T-helper 1 cell treated with Interleukin-12 subunit alpha and Interleukin-12 subunit beta and Interleukin-4 antibody, amounts not matched to agents 30 ng/mL and 1 ng/mL, for 36 hours (primary cell): ENCODE measurements around the gene HEMGN. TPM values are rescaled to one million over a fixed set of nuclear protein-coding genes. Genes with fewer than 3 reads are reported as not detected.
"Not testable (repeated sequence)": the region's sequence is repeated elsewhere in the genome, so short reads cannot be mapped to it uniquely, and the experiment has no call there.

Source experiments
- intact Hi-C: fragments of 100-400 bp; cut with micrococcal nuclease; formaldehyde crosslinking; loops from one replicate; pipeline ENCODE4 v1.15.1; 2024
- total RNA-seq: library from RNA; stranded (reverse); gene quantifications from 2 replicates; pipeline ENCODE4 v1.2.3, GENCODE V29; 2022

Gene HEMGN
- total RNA-seq, 1 donor from 2014 or later = 0.42 TPM

DNA sequence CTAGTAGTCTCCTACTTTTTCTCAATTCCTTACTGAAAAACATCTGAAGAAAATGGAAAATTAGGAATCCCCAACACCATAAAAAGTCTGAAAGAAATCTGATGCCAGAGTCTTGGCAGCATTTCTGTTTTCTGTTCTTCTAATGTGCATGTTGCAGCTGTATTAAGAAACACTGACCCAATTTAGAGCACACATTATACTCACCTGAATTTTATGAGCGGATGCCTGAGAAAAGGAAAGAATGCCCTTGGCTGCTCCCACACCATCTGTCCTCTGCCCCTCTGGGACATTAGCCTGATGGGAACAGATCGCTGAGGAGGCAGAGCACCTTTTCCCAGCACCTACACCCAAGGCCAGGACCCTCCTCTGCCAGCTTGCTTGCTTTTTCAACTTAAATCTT, 31.0 kb upstream of the HEMGN start:
- intact Hi-C loops = no loop called here

DNA sequence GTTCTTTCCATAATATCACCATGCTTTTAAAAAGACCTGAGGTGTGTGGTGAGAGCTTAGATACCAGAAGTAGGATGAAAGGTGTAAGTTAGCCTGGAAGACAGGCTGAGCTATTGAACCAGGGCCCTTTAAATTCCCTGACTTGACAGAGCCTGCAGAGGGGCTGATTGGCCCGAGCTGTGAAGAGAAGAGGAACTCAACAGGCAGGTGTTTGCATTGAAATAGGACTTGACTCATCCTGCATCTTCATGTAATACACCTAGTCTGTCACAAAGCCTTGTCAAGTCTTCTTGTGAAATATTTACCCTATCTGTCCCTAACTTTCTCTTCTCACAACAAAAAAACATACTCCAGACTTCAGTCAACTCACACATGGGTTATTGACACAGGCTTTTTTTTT, 28.5 kb upstream of the HEMGN start:
- intact Hi-C loops = no loop called here

DNA sequence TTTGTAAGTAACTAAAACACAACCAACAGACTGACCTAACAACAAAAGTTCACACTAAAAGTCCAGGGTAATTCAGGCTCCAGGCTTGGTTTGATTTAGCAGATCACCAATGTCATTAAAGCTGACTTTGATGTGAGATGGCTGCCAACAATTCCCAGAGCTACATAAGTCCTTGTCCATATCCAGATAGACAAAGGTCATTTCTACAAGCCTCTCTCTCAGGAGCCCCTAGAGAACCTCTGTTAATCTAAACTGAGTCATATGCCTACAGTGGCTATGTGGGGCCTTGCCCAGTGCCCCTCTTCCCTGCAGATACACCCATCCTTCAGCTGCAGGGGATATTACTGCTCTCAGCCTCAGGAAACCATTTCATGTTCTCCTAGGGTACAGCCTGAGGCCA, 26.9 kb upstream of the HEMGN start:
- intact Hi-C loops = no loop called here

DNA sequence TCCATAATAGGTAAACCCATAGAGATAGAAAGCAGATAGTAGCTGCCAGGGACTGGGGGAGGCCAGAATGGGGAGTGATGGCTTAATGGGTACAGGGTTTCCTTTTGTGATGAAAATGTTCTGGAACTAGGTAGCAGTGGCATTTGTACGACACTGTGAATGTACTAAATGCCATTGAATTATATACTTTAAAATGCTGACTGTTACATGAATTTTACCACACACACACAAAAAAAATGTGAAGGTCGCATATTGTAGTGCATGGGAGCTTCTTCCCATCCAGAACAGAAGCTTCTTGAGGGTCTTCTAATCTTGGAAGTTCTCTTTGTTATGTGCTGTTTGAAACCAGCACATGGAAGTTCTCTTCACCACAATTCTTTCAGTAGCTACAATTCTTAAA, 25.3 kb upstream of the HEMGN start:
- intact Hi-C loops = no loop called here

DNA sequence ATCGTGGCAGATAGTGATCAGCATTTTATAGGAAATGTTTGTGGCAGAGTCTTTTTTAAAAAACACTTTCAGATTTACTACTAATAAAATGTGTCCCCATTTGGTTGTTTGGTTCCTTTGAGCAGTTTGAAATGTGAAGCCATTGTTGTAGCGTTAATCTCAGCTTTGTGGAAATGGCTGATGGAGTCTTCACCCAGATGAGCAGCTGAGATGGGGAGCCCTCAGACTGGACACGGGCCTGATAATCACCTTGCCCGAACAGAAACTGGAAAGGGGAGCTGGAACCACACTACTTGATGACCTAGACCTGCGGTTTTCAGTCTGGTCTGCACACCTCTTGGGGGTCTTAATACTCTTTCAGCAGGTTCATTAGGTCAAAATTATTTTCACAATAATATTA, 24.6 kb upstream of the HEMGN start:
- intact Hi-C loops = no loop called here

DNA sequence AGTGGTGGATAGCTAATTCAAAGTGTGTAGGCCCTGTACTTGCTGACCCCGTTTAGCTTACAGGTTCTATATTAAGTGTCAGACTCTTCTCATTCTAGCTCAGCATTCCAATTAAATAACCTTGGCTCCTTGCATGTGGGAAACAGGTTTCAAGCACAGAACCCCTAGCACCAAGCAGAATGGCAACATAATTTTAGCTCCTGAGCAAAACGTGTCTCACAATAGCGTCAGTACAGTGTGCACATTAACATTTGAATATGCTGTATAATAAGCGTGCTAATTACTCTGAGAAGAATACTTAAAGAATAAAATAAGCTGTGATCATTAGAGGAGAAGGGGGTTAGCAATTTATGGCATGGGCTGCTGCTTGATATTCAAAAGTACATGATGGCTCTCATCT, 24.2 kb upstream of the HEMGN start:
- intact Hi-C loops = no loop called here

DNA sequence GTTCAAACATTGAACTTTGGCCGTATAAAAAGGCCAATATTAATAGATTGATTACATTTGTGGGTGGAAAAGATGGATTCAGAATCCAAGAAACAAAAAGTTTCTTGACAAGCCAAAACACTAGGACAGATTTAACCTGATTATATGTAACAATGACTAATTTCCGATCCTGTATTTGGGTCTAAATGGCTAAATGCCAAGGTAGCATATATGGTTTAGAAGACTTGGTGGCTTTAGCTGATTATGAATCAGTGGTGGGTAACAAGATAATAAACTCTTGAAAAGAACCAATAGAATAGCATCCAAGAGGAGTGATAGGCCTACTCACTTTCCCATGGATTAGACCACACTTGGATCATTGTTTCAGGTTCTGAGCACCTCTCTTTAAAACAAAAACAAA, 23.4 kb upstream of the HEMGN start:
- intact Hi-C loops = no loop called here

DNA sequence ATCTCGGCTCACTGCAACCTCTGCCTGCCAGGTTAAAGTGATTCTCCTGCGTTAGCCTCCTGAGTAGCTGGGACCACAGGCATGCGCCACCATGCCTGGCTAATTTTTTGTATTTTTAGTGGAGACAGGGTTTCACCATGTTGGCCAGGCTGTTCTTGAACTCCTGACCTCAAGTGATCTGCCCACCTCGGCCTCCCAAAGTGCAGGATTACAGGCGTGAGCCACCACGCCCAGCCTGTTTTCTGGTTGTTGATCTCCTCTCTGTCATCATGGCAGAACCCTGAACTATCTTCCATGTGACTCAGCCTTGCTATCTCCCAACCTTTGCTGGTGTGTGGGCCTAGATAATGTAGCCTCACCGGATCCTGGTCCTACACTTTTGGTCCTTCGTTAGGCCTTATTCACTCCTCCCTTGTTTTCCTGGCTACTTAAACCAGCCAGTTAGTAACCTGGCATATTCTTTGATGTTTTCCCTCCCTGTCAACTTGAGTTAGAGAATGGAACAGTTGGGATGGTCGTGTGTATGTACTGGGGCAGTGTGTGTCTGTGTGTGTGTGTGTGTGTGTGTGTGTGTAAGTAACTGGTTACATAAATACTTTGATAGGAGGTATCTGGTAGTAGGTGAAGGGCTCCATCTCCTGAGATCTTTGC, 22.8 kb upstream of the HEMGN start:
- intact Hi-C loops = not testable (repeated sequence)

DNA sequence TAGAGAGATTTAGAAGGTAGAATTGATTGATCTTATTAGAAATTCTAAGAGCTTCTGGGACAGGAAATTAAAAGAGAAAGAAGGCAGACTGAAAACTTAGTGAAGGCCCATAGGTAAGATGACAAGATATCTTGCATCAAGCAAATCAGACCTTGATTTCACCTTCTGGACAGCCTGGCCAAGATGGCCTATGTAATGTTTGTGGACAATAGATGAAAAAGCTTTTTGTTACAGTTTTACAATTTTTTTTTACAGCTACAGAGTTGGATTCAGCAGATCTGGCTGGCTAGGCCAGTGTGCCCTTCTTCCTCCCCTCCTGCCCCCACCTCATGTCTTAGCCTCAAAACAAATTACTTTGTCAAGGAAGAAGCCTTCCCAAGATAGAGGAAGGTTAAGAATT, 21.6 kb upstream of the HEMGN start:
- intact Hi-C loops = no loop called here

DNA sequence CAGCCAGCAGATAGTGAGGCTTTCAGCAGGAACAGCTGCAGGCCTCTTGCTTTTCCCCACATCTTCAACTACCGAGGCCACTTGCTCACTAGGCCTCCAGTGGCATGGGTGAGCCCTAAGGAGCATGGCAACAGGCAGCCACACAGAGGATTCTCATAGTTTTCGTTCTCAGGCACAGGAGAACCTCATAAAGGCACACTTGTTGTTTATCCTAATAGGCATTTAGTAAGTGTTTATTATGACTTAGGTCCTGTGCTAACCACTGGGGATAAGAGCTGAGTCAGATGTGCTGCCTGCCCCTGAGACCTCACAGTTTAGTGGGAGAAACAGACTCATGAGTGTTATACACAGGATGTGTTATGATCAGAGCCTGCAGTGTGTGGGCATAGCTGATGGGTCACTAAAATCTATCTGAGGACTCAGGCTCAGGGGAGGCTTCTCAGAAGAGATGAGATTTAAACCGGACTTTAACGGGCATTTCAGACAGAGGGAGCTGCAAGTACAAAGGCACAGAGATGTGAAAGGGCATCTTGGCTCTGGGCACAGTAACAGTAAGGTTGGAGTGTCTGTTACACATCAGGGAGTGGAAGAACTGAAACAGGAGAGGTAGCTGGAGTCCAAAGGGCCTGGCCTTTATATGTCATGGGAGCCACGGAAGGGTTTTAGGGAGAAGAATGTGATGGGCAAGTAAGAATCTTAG, 21.0 kb upstream of the HEMGN start:
- intact Hi-C loops = no loop called here

DNA sequence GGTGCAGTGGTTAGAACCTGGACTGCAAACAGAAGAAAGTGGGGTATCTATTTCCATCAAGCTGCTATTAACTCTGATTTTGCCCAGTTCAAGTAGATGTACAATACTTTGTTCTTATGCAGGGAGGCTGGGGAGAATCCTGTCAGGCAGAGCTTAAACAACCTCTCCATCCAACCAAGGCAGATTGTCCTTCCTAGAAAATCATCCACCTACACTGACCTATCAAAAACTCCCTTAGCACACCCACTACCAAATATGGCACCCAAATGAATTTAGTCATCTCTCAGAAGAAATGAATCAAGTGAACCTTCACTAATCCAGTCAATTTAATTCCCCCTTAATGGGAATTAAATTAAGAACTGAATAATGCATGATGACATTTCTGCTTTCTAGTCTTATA, 18.4 kb upstream of the HEMGN start:
- intact Hi-C loops = no loop called here

DNA sequence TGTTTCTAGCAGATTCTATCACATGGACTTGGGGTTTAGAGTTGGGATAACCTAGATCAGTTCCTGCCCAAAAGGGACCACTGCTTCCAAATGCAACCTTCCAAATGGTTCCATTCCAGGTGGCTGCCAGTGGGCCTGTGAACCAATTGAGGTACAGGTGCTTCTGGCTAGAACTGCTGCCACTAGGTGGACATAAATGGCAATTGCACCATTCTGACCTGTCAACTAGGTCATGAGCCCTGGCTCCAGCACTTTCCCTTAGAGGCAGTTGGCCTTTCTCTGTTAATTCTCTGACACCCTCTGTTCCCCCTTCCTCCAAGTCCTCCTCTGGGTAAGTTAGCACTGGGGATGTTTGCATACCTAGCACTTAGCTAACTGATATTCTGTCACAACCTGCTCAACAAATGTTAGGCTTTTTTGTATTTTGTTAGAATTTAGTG, 16.6 kb upstream of the HEMGN start:
- intact Hi-C loops = loop anchor here (1.0 to 2.0 kb wide), 8 partner anchors 16 to 309 kb away; partner anchors contain the start of genes ANP32B and HEMGN

DNA sequence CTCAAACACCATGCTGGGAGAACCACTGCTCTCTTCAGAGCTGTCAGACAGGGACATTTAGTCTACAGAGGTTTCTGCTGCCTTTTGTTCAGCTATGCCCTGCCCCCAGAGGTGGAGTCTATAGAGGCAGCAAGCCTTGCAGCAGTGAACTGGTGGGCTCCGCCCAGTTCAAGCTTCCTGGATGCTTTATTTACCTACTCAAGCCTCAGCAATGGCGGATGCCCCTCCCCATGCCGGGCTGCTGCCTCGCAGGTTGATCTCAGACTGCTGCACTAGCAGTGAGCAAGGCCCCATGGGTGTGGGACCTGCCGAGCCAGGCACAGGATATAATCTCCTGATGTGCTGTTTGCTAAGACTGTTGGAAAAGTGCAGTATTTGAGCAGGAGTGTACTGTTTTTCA, 12.9 kb upstream of the HEMGN start:
- intact Hi-C loops = not testable (repeated sequence)

DNA sequence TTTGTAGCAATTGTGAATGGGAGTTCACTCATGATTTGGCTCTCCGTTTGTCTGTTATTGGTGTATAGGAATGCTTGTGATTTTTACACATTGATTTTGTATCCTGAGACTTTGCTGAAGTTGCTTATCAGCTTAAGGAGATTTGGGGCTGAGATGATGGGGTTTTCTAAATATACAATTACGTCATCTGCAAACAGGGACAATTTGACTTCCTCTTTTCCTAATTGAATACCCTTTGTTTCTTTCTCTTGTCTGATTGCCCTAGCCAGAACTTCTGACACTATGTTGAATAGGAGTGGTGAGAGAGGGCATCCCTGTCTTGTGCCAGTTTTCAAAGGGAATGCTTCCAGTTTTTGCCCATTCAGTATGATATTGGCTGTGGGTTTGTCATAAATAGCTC, 9.1 kb upstream of the HEMGN start:
- intact Hi-C loops = not testable (repeated sequence)

DNA sequence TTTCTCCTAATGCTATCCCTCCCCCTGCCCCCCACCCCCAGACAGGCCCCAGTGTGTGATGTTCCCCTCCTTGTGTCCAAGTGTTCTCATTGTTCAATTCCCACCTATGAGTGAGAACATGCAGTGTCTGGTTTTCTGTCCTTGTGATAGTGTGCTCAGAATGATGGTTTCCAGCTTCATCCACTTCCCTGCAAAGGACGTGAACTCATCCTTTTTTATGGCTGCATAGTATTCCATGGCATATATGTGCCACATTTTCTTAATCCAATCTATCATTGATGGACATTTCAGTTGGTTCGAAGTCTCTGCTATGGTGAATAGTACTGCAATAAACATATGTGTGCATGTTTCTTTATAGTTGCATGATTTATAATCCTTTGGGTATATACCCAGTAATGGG, 7.5 kb upstream of the HEMGN start:
- intact Hi-C loops = not testable (repeated sequence)

DNA sequence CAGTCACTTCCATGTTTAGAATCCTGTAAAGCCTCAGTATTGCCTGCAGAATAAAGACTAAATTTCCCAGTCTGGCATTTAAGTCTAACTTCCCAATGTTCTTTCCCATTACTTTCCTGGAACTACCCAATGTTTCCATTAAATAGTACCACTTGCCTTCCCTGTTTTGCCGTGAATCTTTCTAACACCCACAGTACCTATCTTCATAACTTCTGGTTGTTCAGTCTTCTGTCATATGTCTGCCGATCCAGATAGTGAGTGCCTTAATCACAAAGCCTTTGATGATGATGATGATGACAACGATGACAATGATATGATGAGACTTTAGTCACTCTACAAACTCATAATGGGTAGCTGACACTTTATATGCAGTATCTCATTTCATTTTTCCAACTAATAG, 6.6 kb upstream of the HEMGN start:
- intact Hi-C loops = no loop called here

DNA sequence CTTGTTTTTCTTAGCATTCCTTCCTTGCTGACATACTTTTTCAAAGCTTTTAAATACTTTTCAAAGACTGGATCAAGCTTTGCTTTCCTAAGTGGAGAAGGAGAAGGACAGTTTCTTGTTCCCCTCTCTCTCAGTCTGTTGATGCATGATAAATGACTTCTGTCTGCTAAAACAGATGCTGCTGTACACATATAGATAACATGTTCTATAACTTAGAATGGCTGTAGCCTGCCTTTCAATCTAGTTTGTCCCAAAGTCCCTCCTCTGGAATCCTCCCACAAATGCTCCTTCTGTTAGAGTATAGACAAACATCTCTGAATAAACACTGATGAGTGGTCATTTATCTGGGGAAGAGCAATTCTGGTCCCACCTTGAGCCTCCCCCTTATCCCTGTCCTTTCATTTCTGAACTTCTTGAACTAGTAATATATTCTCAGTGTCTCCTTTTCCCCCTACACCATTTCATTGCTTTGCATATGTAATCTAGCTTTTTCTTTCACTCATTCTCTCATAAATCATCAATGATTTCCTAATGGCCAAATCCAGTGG, 5.4 kb upstream of the HEMGN start:
- intact Hi-C loops = no loop called here

DNA sequence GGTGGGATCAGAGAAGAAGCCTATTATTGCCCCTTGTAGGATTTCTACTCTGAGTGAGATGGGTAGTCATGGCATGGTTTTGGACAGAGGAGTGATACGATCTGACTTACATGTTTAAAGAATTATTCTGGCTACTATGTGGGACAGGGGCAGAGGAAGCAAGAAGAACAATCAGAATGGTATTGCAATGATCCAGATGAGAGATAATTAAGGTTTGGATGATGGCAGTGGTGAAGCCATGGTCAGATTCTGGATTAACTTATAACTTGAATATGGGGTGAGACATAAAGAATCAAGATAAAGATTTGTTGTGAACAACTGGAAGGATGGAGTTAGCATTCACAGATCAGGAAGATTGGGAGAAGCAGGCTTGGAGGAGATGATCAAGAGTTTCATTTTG, 3.4 kb upstream of the HEMGN start:
- intact Hi-C loops = no loop called here

DNA sequence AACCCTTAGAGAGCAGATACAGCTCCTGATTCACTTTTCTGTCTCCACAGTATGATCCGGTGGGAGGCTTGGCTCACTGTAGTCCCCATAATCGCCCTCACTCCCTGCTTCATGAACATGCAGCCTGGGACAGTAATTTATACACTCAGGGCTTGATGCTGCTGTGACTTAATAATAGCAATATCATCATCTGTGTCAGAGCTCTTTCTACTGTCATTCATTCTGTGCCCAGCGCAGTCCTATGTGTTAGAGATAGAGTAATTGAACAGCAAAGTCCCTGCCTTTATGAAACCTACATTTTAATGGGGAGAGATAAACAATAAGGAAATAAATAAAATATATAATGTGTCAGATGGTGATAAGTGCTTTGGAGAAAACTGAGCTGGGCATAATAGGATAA, 2.8 kb upstream of the HEMGN start:
- intact Hi-C loops = no loop called here

DNA sequence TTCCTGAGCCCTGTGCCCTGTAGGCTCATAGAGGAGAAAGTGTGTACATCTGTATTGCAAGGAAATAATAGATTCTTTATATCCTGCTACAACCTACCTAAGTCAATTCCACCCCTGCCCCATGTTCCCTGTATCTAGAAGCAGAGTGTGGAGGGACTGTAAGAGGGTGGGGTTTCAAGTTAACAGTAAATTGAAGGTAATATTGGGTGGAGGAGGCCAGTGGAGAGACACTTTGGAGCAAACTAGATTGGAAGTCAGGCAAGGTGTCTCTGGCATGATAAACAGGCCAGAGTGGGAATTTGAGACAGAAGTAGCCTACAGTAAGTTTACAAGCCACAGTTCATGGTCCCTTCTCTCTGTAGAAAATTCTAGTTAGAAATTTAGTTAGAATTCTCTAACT, 2.3 kb upstream of the HEMGN start:
- intact Hi-C loops = no loop called here

DNA sequence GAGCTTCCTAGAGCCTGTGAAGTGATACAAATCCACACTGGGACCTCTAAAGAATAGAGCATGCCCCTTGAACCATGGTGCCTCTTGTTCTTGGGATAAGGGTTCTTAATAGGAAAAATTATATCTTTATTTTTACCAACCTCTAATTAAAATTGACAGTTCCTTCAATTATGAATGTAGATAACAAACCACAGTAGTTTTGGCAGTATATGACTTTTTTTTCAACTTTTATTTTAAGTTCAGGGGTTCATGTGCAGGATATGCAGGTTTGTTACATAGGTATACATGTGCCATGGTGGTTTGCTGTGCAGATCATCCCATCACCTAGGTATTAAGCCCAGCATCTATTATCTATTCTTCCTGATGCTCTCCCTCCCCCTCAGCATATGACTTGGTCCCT, 974 bp downstream of the HEMGN start:
- intact Hi-C loops = no loop called here

DNA sequence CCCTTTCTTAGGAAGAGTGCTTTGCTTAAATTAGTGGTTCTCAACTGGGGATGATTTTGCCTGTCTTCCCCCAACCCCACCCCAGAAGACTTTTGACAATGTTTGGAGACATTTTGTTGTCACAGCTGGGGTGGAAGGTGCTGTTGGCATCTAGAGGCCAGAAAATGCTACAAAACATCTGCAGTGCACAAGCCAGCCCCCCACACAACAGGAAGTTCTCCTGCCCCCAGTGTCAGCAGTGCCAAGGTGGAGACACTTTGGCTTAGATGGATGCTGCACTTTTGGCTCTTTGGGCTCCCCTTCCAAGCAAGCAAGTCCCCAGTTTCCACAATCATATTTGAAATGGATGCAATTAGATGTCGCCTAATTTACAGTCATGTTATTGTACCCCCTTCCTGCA, 2.7 kb downstream of the HEMGN start:
- intact Hi-C loops = no loop called here
